Measurements from ENCODE around the gene STUB1.

Gene STUB1

GRCh38 chr16:643050-643368 lies 37.2 kb upstream of the STUB1 start:
- no peak for DNase-seq (ENCODE audit: low read depth in 3 of 3, low spot score in 1 of 3)

GRCh38 chr16:644556-644955 lies 35.7 kb upstream of the STUB1 start:
- DNase-seq (ENCODE audit: low read depth in 3 of 3, low spot score in 1 of 3) = no peak

- DNase-seq (ENCODE audit: low read depth in 3 of 3, low spot score in 1 of 3) = no peak
Observed at GRCh38 chr16:645852-646678, 34.1 kb upstream of the STUB1 start.

GRCh38 chr16:646679-647172 lies 33.5 kb upstream of the STUB1 start:
- DNase-seq (ENCODE audit: low read depth in 3 of 3, low spot score in 1 of 3) = no peak

- no peak for DNase-seq (ENCODE audit: low read depth in 3 of 3, low spot score in 1 of 3)
Observed at GRCh38 chr16:647173-647902, 32.9 kb upstream of the STUB1 start.

- DNase-seq (ENCODE audit: low read depth in 3 of 3, low spot score in 1 of 3) = peak in 1 of 3 donors; percentile 37
Observed at GRCh38 chr16:648071-648780, 32.0 kb upstream of the STUB1 start.

GRCh38 chr16:648781-649589 lies 31.2 kb upstream of the STUB1 start, which contains the start of gene WDR90:
Gene WDR90 (plus strand): TSS chr16:649365. CDS start chr16:649417, 52 bp downstream.
- peak; percentile 78 to 86 (median 80) for DNase-seq (ENCODE audit: low read depth in 3 of 3, low spot score in 1 of 3)

- DNase-seq (ENCODE audit: low read depth in 3 of 3, low spot score in 1 of 3) = no peak
Observed at GRCh38 chr16:649631-650030, 30.6 kb upstream of the STUB1 start.

GRCh38 chr16:651844-652243 lies 28.4 kb upstream of the STUB1 start:
- DNase-seq (ENCODE audit: low read depth in 3 of 3, low spot score in 1 of 3) = no peak

- no peak for DNase-seq (ENCODE audit: low read depth in 3 of 3, low spot score in 1 of 3)
Observed at GRCh38 chr16:652454-653305, 27.5 kb upstream of the STUB1 start.

GRCh38 chr16:654034-654433 lies 26.2 kb upstream of the STUB1 start:
- no peak for DNase-seq (ENCODE audit: low read depth in 3 of 3, low spot score in 1 of 3)

- DNase-seq (ENCODE audit: low read depth in 3 of 3, low spot score in 1 of 3) = no peak
Observed at GRCh38 chr16:657487-657886, 22.7 kb upstream of the STUB1 start.

- DNase-seq (ENCODE audit: low read depth in 3 of 3, low spot score in 1 of 3) = no peak
Observed at GRCh38 chr16:658679-659571, 21.3 kb upstream of the STUB1 start.

GRCh38 chr16:659618-660017 lies 20.6 kb upstream of the STUB1 start:
- no peak for DNase-seq (ENCODE audit: low read depth in 3 of 3, low spot score in 1 of 3)

GRCh38 chr16:660132-660458 lies 20.1 kb upstream of the STUB1 start:
- no peak for DNase-seq (ENCODE audit: low read depth in 3 of 3, low spot score in 1 of 3)

GRCh38 chr16:660459-661183 lies 19.6 kb upstream of the STUB1 start:
- DNase-seq (ENCODE audit: low read depth in 3 of 3, low spot score in 1 of 3) = peak in 2 of 3 donors; percentile 29 to 53

- no peak for DNase-seq (ENCODE audit: low read depth in 3 of 3, low spot score in 1 of 3)
Observed at GRCh38 chr16:661184-661821, 18.9 kb upstream of the STUB1 start.

- no peak for DNase-seq (ENCODE audit: low read depth in 3 of 3, low spot score in 1 of 3)
Observed at GRCh38 chr16:662095-662494, 18.1 kb upstream of the STUB1 start.
